ENCODE measurements around the gene THUMPD1.

THUMPD1 gene

GRCh38 chr16:20741554-20742285, at the start of gene THUMPD1:
Gene THUMPD1, minus strand, starts transcription at chr16:20741818. Its CDS starts 79 bp downstream, at chr16:20741739.
- no peak for TF ChIP-seq CTCF (IDR thresholded peaks at IDR 0.05; ENCODE audit: borderline replicate concordance, control extremely low read depth, extremely low read depth, insufficient read depth, missing control alignments)
- DNase-seq (ENCODE audit: low spot score), result peak; percentile 98
- in situ Hi-C loops (cut with MboI; ENCODE audit: low sequenced_read_pairs, unreplicated experiment), result no loop called here

- TF ChIP-seq CTCF (IDR thresholded peaks at IDR 0.05; ENCODE audit: borderline replicate concordance, control extremely low read depth, extremely low read depth, insufficient read depth, missing control alignments), result no peak
Observed at GRCh38 chr16:20789130-20789529, 47.5 kb upstream of the THUMPD1 start.

GRCh38 chr16:20784204-20784603, 42.6 kb upstream of the THUMPD1 start:
- no peak for TF ChIP-seq CTCF (IDR thresholded peaks at IDR 0.05; ENCODE audit: borderline replicate concordance, control extremely low read depth, extremely low read depth, insufficient read depth, missing control alignments)
- in situ Hi-C loops (cut with MboI; ENCODE audit: low sequenced_read_pairs, unreplicated experiment), result no loop called here
- no peak for DNase-seq (ENCODE audit: low spot score)

More at GRCh38 chr16:20789130-20789529, 47.5 kb upstream of the THUMPD1 start:
- no peak for DNase-seq (ENCODE audit: low spot score)
- in situ Hi-C loops (cut with MboI; ENCODE audit: low sequenced_read_pairs, unreplicated experiment), result no loop called here

- DNase-seq (ENCODE audit: low spot score), result no peak
- in situ Hi-C loops (cut with MboI; ENCODE audit: low sequenced_read_pairs, unreplicated experiment), result no loop called here
- TF ChIP-seq CTCF (IDR thresholded peaks at IDR 0.05; ENCODE audit: borderline replicate concordance, control extremely low read depth, extremely low read depth, insufficient read depth, missing control alignments), result no peak
Observed at GRCh38 chr16:20782470-20782869, 40.9 kb upstream of the THUMPD1 start.

GRCh38 chr16:20781697-20782096, 40.1 kb upstream of the THUMPD1 start:
- no peak for TF ChIP-seq CTCF (IDR thresholded peaks at IDR 0.05; ENCODE audit: borderline replicate concordance, control extremely low read depth, extremely low read depth, insufficient read depth, missing control alignments)
- in situ Hi-C loops (cut with MboI; ENCODE audit: low sequenced_read_pairs, unreplicated experiment), result no loop called here
- no peak for DNase-seq (ENCODE audit: low spot score)

- in situ Hi-C loops (cut with MboI; ENCODE audit: low sequenced_read_pairs, unreplicated experiment), result no loop called here
- DNase-seq (ENCODE audit: low spot score), result peak; percentile 50
- TF ChIP-seq CTCF (IDR thresholded peaks at IDR 0.05; ENCODE audit: borderline replicate concordance, control extremely low read depth, extremely low read depth, insufficient read depth, missing control alignments), result peak; percentile 66
Observed at GRCh38 chr16:20774703-20775362, 33.2 kb upstream of the THUMPD1 start.
